ENCODE results near the gene EFNB2. TPM values are rescaled to one million over a fixed set of nuclear protein-coding genes. Genes with fewer than 3 reads are reported as not detected.

Gene EFNB2
- total and polyA plus RNA-seq, 2 donors (not counting 3 experiments of a cell fraction or from before 2014, with no cell fraction given): 50.4 to 69.5 TPM

DNA sequence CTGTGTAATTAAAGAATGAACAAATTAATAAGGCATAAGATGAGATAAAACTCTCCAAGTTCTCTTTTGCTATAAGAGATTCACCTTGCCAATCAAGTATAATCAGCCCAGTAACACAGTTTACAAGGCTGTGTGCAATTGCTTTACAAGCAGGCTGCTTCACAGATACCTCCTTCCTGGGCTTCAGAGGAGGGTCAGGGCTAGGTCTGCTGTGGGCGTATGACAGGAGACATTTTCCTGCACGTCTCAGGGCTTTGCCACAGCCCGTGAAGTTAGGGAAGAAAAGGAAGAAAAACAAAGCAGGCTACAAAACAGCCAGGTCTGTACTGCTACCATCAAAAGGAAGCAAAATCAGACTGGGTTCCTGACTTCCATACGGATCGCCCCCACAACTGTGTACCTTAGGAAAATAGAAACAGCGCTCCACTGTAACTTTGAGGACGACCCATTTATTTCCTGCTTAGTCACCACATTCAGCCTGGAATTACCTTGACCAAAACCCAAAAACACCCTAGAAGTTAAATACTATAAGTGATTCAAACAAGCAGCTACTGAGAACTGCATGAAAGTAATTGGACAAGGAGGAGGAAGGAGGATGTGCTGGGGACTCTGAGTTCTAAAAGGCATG lies 12.4 kb downstream of the EFNB2 start:
- ChIA-PET POLR2A (interaction anchor here (0.7 kb wide), 1 partner anchor 12 kb away, joined by 3 read pairs; the partner anchor contains the start of gene EFNB2), CTCF (interaction anchor here (1.0 to 1.7 kb wide), 3 partner anchors 10 to 361 kb away, joined by 3 to 6 read pairs (median 5); partner anchors contain the start of gene EFNB2)
- Histone ChIP-seq H3K4me2 (ENCODE audit: insufficient read depth, low read length) (peak overlapping the region; percentile 5), H3K36me3 (ENCODE audit: control insufficient read depth in 2 of 2, extremely low read depth in 1 of 2, insufficient read depth in 2 of 2, low read length in 2 of 2) (peaks cover 0 to 8% of the 10 kb centered on the region in 2 experiments), H3K79me2 (ENCODE audit: control insufficient read depth, insufficient read depth, low read length) (peaks cover 27% of the 10 kb centered on the region), H3K9ac (replicated peaks; ENCODE audit: extremely low read depth, insufficient read depth, low read length) (no peak overlapping the region), H3K27ac (ENCODE audit: insufficient read depth, low read depth, low read length) (no peak overlapping the region), H3K4me1 (ENCODE audit: control insufficient read depth, extremely low read depth, insufficient read depth, low read length) (peaks cover 19% of the 10 kb centered on the region), H3K27me3 (ENCODE audit: control insufficient read depth in 2 of 2, insufficient read depth in 2 of 2, low read length in 2 of 2) (no peaks in the 10 kb centered on the region), H3K9me1 (replicated peaks; ENCODE audit: control insufficient read depth, extremely low read depth, insufficient read depth, low read length) (no peaks in the 10 kb centered on the region), H4K20me1 (replicated peaks; ENCODE audit: control insufficient read depth, extremely low read depth, insufficient read depth, low read length) (peaks cover 2% of the 10 kb centered on the region), H3K9me3 (replicated peaks; ENCODE audit: control insufficient read depth, insufficient read depth, low read length) (no peaks in the 10 kb centered on the region), H3K4me3 (replicated peaks in 1 of 3; ENCODE audit: insufficient read depth in 1 of 3, low read depth in 1 of 3, low read length in 3 of 3) (no peak overlapping the region), H2AFZ (ENCODE audit: low read depth, low read length) (peak overlapping the region; percentile 5)
- DNase-seq (ENCODE audit: low read depth, low spot score): peak; percentile 52
- intact Hi-C loops (cut with micrococcal nuclease): no loop called here
- dilution Hi-C loops (cut with MboI; ENCODE audit: extremely low pct_ligation_motif_present, low sequenced_read_pairs): no loop called here
- no TSS peak for BruUV-seq (replicated peaks)
- TF ChIP-seq FOS (IDR thresholded peaks at IDR 0.05; ENCODE audit: borderline replicate concordance, insufficient read depth, low read length): no peak
- no peak for TF ChIP-seq JUN (IDR thresholded peaks at IDR 0.05; ENCODE audit: borderline replicate concordance, insufficient read depth, insufficient read length, low read depth)
- no peak for TF ChIP-seq GATA2 (IDR thresholded peaks at IDR 0.05; ENCODE audit: insufficient read depth, insufficient read length, low read depth, low read length)
- TF ChIP-seq, protein P1, sequence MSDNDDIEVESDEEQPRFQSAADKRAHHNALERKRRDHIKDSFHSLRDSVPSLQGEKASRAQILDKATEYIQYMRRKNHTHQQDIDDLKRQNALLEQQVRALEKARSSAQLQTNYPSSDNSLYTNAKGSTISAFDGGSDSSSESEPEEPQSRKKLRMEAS (IDR thresholded peaks at IDR 0.05; ENCODE audit: insufficient read depth, insufficient read length): no peak
- no peak for TF ChIP-seq POLR2A (IDR thresholded peaks at IDR 0.05; ENCODE audit: low read depth, low read length)
- TF ChIP-seq POLR2AphosphoS5 (IDR thresholded peaks at IDR 0.05; ENCODE audit: insufficient read depth, low read depth, low read length): no peak
- TF ChIP-seq EZH2 (IDR thresholded peaks at IDR 0.05; ENCODE audit: borderline replicate concordance, low read depth, low read length, severe bottlenecking): no peak
- no peak for FAIRE-seq
